Neutrophil (primary cell): Measurements from ENCODE around the gene TCTN2.

Experiments used
- H3K27ac ChIP-seq: fragments of 200-600 bp; sonication (generic); 2 replicates; pipeline ENCODE4 v1.5.1; 2016; ENCODE audit warnings: mild to moderate bottlenecking, moderate library complexity
- H3K27me3 ChIP-seq: fragments of 200-600 bp; sonication (generic); 2 replicates; pipeline ENCODE4 v1.6.0; 2016; ENCODE audit warnings: mild to moderate bottlenecking
- H3K36me3 ChIP-seq: fragments of 200-600 bp; sonication (generic); 2 replicates; pipeline ENCODE4 v1.5.1; 2017
- H3K4me1 ChIP-seq, 2 experiments: fragments of 200-600 bp in 1 of 2; sonication (generic) in 1 of 2; 1 replicate in 1 of 2; 2 replicates in 1 of 2; pipeline versions ENCODE4 v1.5.1 to v1.6.1; 2013 to 2016; ENCODE audit warnings: low read depth in 1 of 2, low read length in 1 of 2, mild to moderate bottlenecking in 1 of 2, moderate library complexity in 1 of 2; ENCODE audit not compliant: control insufficient read depth in 1 of 2, insufficient read depth in 1 of 2
- H3K4me3 ChIP-seq, 2 experiments: fragments of 200-600 bp in 1 of 2; sonication (generic) in 1 of 2; 1 replicate in 1 of 2; 2 replicates in 1 of 2; pipeline ENCODE4 v1.5.1; 2013 to 2016; ENCODE audit warnings: low read depth in 1 of 2, low read length in 1 of 2, mild to moderate bottlenecking in 1 of 2, moderate library complexity in 1 of 2
- H3K9me3 ChIP-seq: fragments of 200-600 bp; sonication (generic); 2 replicates; pipeline ENCODE4 v1.5.1; 2016
- TF ChIP-seq, protein P1 (sequence below): fragments of 200-600 bp; sonication (generic); IDR thresholded peaks from 2 replicates; pipeline ENCODE4 v1.5.1; 2016; ENCODE audit warnings: antibody characterized with exemption

Gene TCTN2

DNA sequence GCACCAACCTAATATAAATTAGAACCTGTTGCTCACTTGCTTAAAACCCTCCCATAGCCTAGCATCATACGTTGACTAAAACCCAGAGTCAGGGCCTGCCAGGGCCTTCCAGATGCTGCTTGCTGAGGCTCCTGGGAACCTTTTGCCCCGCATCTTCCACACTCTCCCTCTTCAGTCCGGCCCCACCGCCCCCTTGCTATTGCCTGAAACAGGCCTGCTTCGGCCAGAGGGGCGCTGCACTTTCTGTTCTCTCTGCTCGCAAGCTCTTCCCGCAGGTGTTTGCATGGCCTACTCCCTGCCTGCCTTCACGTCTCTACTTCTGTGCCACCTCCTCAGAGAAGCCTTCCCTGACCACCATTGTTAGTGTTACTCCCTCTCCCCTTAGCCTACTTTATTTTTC lies 13.7 kb upstream of the TCTN2 start:
- Histone ChIP-seq H3K4me3 (no peak overlapping the region), H3K36me3 (peaks cover 10% of the 10 kb centered on the region), H3K9me3 (no peaks in the 10 kb centered on the region), H3K27me3 (no peaks in the 10 kb centered on the region), H3K4me1 (no peaks in the 10 kb centered on the region), H3K27ac (no peak overlapping the region)
- TF ChIP-seq, protein P1, sequence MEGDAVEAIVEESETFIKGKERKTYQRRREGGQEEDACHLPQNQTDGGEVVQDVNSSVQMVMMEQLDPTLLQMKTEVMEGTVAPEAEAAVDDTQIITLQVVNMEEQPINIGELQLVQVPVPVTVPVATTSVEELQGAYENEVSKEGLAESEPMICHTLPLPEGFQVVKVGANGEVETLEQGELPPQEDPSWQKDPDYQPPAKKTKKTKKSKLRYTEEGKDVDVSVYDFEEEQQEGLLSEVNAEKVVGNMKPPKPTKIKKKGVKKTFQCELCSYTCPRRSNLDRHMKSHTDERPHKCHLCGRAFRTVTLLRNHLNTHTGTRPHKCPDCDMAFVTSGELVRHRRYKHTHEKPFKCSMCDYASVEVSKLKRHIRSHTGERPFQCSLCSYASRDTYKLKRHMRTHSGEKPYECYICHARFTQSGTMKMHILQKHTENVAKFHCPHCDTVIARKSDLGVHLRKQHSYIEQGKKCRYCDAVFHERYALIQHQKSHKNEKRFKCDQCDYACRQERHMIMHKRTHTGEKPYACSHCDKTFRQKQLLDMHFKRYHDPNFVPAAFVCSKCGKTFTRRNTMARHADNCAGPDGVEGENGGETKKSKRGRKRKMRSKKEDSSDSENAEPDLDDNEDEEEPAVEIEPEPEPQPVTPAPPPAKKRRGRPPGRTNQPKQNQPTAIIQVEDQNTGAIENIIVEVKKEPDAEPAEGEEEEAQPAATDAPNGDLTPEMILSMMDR, result no peak

DNA sequence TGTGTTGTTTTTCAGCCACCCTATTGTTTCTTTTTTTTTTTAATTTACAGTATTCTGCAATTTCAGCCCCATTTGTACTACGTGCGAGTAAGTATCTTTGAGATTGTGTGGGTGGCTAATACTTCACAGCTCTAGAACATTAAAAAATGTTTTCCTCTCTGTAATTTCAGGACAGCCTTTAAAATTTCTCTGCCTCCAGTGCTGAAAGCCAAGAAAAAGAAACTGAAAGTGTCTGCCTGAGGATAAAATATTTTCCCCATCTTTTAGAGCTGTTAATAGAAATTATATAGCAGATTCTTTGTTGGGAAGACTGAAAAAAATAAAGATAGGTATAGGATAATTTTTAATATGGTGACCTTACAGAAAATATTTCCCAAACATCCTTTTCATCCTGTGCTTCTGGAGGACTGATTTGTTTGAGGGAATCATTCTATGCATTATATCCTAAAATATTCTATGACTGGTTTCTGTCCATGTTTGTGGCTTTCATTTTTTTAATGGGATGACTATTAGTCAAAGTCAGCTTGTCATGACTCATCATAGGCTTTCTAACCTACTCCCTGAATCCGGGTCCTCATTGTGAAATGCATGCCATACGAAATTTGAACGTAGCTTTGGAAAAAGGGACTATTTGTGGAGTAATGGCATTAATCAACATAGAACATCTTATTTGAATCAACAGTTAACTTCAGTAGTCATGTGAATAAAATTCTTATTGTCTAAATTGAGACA lies 10.8 kb upstream of the TCTN2 start:
- Histone ChIP-seq H3K27me3 (no peaks in the 10 kb centered on the region), H3K36me3 (peaks cover 10% of the 10 kb centered on the region), H3K9me3 (no peaks in the 10 kb centered on the region), H3K4me3 (no peak overlapping the region), H3K27ac (no peak overlapping the region), H3K4me1 (no peaks in the 10 kb centered on the region)
- TF ChIP-seq, protein P1, result no peak

DNA sequence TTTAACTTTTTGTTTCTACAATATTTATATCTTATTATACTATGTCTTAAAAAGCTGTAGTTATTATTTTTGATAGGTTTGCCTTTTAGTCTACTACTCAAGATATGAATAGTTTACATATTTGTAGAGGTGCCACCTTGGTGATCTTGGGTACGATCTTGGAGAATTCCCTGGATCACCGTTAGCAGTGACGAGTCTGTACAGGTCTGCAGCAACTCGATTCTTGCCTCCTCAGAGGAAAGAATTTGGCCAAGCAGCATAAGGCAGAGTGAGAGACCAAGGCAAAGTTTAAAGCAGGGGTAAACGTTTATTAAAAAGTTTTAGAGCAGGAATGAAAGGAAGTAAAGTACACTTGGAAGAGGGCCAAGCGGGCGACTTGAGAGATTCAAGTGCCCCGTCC lies 3.1 kb upstream of the TCTN2 start:
- H3K27me3 ChIP-seq, result peaks cover 7% of the 10 kb centered on the region
- no peaks in the 10 kb centered on the region for H3K36me3 ChIP-seq
- TF ChIP-seq, protein P1, result no peak
- H3K4me3 ChIP-seq, result no peak overlapping the region
- H3K27ac ChIP-seq, result no peak overlapping the region
- peaks cover 5 to 13% of the 10 kb centered on the region in 2 experiments for H3K4me1 ChIP-seq
- H3K9me3 ChIP-seq, result no peaks in the 10 kb centered on the region

DNA sequence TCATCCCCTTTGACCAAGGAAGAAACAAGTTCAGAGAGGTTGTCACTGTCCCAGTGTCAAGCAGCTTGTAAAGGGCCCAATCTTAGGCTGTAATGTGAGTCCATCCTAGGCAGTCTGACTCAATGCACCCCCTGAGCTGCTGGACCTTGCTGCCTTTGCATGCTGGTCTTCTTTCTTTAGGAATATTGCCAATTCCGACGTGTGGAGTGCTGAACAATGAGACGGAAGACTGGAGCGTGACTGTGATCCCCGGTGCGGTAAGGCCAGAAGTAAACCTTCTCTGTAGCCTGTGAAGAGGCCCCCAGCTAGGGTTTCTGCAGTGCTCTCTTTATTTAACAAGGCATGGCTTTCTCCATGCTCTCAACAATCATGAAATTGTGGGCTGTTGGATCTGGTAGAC lies 963 bp downstream of the TCTN2 start:
- Histone ChIP-seq H3K9me3 (no peaks in the 10 kb centered on the region), H3K27ac (no peak overlapping the region), H3K36me3 (no peaks in the 10 kb centered on the region), H3K4me3 (peak overlapping the region; percentile 70 to 84), H3K4me1 (peaks cover 5 to 13% of the 10 kb centered on the region in 2 experiments), H3K27me3 (peaks cover 7% of the 10 kb centered on the region)
- TF ChIP-seq, protein P1, result no peak

DNA sequence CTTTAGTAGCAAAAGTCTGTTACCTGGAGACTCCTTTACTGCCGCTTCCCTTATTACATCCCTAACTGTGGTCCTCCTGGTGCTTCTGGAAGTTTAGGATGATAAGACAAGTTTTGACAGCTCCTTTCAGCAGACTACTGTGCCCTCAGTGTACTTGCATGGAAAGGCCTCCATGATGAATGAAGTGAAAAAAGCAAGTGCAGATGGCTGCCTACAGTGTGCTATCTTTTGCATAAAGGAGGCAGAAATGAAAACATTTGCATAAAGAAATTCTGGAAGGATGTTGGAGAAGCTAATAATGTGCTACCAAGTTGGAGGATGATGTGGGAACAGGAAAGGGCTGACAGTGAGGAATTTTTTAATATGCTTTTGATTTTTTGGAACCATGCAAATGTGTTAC lies 4.5 kb downstream of the TCTN2 start:
- TF ChIP-seq, protein P1, result no peak
- H3K27ac ChIP-seq, result no peak overlapping the region
- H3K36me3 ChIP-seq, result no peaks in the 10 kb centered on the region
- no peak overlapping the region for H3K4me3 ChIP-seq
- no peaks in the 10 kb centered on the region for H3K9me3 ChIP-seq
- H3K4me1 ChIP-seq, result peaks cover 5 to 13% of the 10 kb centered on the region in 2 experiments
- H3K27me3 ChIP-seq, result peaks cover 7% of the 10 kb centered on the region
